Ectodermal cell (in vitro differentiated cells): ENCODE measurements around the gene SLC36A4.

ENCODE experiments used
- H3K27ac ChIP-seq: 2 replicates; pipeline ENCODE4 v1.7.0; 2013; ENCODE audit warnings: mild to moderate bottlenecking, low read depth, low read length; ENCODE audit not compliant: insufficient read depth, poor library complexity, severe bottlenecking
- H3K27me3 ChIP-seq: 2 replicates; pipeline ENCODE4 v1.7.0; 2013; ENCODE audit warnings: mild to moderate bottlenecking, low read length; ENCODE audit not compliant: insufficient read depth, control insufficient read depth, poor library complexity, severe bottlenecking
- H3K36me3 ChIP-seq: one replicate; pipeline ENCODE4 v1.7.0; 2013; ENCODE audit warnings: low read length; ENCODE audit not compliant: control insufficient read depth, insufficient read depth
- H3K4me1 ChIP-seq: one replicate; pipeline ENCODE4 v1.7.0; 2013; ENCODE audit warnings: low read length; ENCODE audit not compliant: control insufficient read depth, insufficient read depth
- H3K4me3 ChIP-seq: 2 replicates; pipeline ENCODE4 v1.7.0; 2013; ENCODE audit warnings: low read depth, low read length, control low read depth; ENCODE audit not compliant: insufficient read depth
- H3K9me3 ChIP-seq: 2 replicates; pipeline ENCODE4 v1.7.0; 2013; ENCODE audit warnings: mild to moderate bottlenecking, low read length, moderate library complexity; ENCODE audit not compliant: control insufficient read depth
- WGBS, 2 experiments: methylation state at CpG; one replicate each; pipeline ENCODE4 v1.1.7; 2013; ENCODE audit warnings: missing lambda C conversion rate in 2 of 2; 5-methylcytosine and 5-hydroxymethylcytosine counted together

Gene SLC36A4

DNA sequence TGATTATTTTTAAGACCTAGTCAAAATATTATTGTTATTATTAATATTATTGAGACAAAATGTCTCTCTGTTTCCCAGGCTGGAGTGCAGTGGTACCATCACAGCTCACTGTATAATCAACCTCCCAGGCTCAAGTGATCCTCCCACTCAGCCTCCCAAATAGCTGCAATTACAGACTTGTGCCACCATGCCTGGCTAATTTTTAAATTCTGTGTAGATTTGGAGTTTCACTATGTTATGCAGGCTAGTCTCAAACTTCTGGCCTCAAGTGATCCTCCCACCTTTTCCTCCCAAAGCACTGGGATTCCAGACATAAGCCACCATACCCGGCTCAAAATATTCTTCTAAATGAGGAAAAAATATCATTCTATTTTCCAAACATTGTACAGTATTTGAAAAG, 37.0 kb downstream of the SLC36A4 start:
- H3K4me3 ChIP-seq, result no peak overlapping the region
- H3K36me3 ChIP-seq, result peaks cover 9% of the 10 kb centered on the region
- H3K27ac ChIP-seq, result no peak overlapping the region
- 100% methylated on average over 1 of the region's 1 CpG for WGBS, 2 experiments
- no peaks in the 10 kb centered on the region for H3K27me3 ChIP-seq
- H3K9me3 ChIP-seq, result no peaks in the 10 kb centered on the region
- no peaks in the 10 kb centered on the region for H3K4me1 ChIP-seq

DNA sequence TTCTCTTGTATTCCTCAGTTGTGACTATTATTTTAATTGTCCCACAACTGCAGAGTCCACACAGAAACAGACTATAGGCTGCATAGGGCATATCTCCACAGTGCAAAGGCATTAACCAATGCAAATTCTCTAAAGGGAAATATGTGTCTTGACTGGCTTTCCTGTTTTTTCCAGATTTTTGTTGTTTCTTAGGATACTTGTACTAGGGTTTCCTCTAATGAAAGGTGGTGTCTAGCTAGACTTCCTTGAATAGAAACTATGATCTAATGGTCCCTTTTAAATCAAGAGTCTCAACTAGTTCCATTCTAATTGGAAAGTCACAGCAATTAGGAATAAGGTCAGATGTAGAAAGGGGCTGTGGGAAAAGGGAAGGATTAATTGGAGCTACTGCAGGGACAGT, 37.6 kb downstream of the SLC36A4 start:
- Histone ChIP-seq H3K4me3 (no peak overlapping the region), H3K4me1 (no peaks in the 10 kb centered on the region), H3K27me3 (no peaks in the 10 kb centered on the region), H3K27ac (no peak overlapping the region), H3K36me3 (peaks cover 9% of the 10 kb centered on the region), H3K9me3 (no peaks in the 10 kb centered on the region)

DNA sequence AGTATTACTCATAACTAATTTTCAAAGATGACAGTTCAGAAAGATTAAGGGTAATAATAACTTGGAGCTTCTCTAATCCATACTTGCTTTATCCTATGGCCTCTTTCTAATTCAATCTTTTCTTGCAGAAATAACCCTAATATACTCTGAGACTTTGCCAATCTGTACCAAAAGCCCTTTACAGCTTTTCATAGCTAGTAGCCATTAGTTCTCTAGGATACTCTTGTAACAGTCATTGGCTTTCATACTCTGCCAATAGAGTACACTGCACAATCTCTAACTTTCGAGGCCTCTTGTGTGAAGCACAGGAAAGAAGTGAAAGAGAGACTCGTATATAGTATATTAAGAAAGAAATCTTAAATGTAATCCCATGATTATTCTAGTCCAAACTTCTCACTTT, 38.1 kb downstream of the SLC36A4 start:
- no peak overlapping the region for H3K4me3 ChIP-seq
- no peaks in the 10 kb centered on the region for H3K27me3 ChIP-seq
- no peak overlapping the region for H3K27ac ChIP-seq
- H3K4me1 ChIP-seq, result no peaks in the 10 kb centered on the region
- peaks cover 6% of the 10 kb centered on the region for H3K36me3 ChIP-seq
- H3K9me3 ChIP-seq, result no peaks in the 10 kb centered on the region
- WGBS, 2 experiments, result 100% methylated on average over 1 of the region's 2 CpGs; no CpG with 5 or more reads in 1 of the 2 experiments

DNA sequence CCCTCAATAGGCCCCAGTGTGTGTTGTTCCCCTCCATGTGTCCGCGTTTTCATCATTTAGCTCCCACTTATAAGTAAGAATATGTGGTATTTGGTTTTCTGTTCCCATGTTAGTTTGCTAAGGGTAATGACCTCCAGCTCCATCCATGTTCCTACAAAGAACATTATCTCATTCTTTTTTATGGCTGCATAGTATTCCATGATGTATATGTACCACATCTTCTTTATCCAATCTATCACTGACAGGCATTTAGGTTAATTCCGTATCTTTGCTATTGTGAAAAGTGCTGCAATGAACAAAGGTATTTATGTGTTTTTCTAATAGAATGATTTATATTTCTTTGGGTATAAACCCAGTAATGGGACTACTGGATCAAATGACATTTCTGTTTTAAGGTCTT, 42.1 kb downstream of the SLC36A4 start:
- WGBS, 2 experiments, result 93 to 100% methylated on average over 1 of the region's 3 CpGs
- Histone ChIP-seq H3K4me3 (no peak overlapping the region), H3K9me3 (no peaks in the 10 kb centered on the region), H3K27ac (no peak overlapping the region), H3K27me3 (no peaks in the 10 kb centered on the region), H3K4me1 (no peaks in the 10 kb centered on the region), H3K36me3 (peaks cover 6% of the 10 kb centered on the region)

DNA sequence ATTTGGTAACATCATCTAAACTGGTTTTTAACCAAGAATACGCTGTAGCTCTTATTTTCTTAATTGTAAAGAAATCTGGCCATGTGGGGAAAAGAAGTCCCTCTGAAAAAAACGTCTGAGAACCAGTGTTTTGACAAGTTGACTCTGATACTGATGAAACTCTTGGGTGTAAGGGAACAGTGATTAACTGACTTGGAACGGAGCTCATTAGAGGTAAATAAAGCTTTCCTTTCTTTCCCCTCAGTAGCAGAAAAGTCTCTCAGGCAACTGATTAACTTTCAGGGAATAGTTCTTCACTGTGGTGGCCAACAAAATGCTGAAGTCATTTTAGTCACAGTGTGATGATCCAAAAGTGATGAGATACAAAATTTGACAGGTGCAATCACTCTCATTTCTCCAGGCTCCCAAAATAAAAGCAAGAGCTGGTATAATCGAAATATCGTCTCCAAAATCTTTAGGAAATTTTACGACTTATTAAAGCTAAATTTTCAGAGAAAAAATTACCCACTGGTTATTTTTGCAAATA, 52.3 kb downstream of the SLC36A4 start:
- Histone ChIP-seq H3K36me3 (no peaks in the 10 kb centered on the region), H3K27ac (no peak overlapping the region)
- WGBS, 2 experiments, result 86 to 87% methylated on average over 6 of the region's 6 CpGs

GRCh38 chr11:93143800-93144199, 54.0 kb downstream of the SLC36A4 start:
- Histone ChIP-seq H3K27me3 (no peaks in the 10 kb centered on the region), H3K4me3 (no peak overlapping the region), H3K4me1 (no peaks in the 10 kb centered on the region), H3K27ac (no peak overlapping the region), H3K9me3 (no peaks in the 10 kb centered on the region), H3K36me3 (no peaks in the 10 kb centered on the region)

More for the DNA sequence above, 52.3 kb downstream of the SLC36A4 start:
- Histone ChIP-seq H3K27me3 (no peaks in the 10 kb centered on the region), H3K4me1 (no peaks in the 10 kb centered on the region), H3K9me3 (no peaks in the 10 kb centered on the region), H3K4me3 (no peak overlapping the region)

GRCh38 chr11:93143186-93143585, 54.6 kb downstream of the SLC36A4 start:
- Histone ChIP-seq H3K36me3 (no peaks in the 10 kb centered on the region), H3K27me3 (no peaks in the 10 kb centered on the region), H3K4me3 (no peak overlapping the region), H3K4me1 (no peaks in the 10 kb centered on the region), H3K9me3 (no peaks in the 10 kb centered on the region), H3K27ac (no peak overlapping the region)

GRCh38 chr11:93133488-93134109, 64.2 kb downstream of the SLC36A4 start:
- H3K9me3 ChIP-seq, result no peaks in the 10 kb centered on the region
- no peaks in the 10 kb centered on the region for H3K4me1 ChIP-seq
- no peak overlapping the region for H3K4me3 ChIP-seq
- no peak overlapping the region for H3K27ac ChIP-seq
- no peaks in the 10 kb centered on the region for H3K27me3 ChIP-seq
- H3K36me3 ChIP-seq, result no peaks in the 10 kb centered on the region
- 94 to 99% methylated on average over 4 of the region's 4 CpGs for WGBS, 2 experiments

- Histone ChIP-seq H3K4me3 (no peak overlapping the region), H3K4me1 (no peaks in the 10 kb centered on the region), H3K27ac (no peak overlapping the region), H3K36me3 (no peaks in the 10 kb centered on the region), H3K9me3 (no peaks in the 10 kb centered on the region), H3K27me3 (no peaks in the 10 kb centered on the region)
- WGBS, 2 experiments, result 96 to 100% methylated on average over 1 of the region's 1 CpG
Observed at GRCh38 chr11:93132836-93133235, 65.0 kb downstream of the SLC36A4 start.

DNA sequence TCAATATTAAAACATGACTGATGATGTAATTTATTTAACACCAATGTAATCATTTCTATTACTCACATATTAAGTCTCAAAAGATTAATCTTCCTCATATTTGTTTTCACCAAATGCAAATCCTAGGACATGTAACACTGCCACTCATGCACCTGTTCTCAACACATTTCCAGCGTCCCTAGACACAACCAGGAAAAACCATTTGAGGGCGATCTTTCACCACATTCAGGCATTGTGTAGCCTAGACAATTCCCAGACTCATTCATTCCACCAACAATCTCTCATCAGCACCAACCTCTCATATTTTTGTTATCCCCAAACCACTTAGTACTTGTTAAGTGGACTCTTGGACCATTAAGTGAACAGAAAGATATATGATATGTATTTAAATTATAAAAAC, 66.1 kb downstream of the SLC36A4 start:
- no peaks in the 10 kb centered on the region for H3K36me3 ChIP-seq
- 55 to 63% methylated on average over 2 of the region's 2 CpGs for WGBS, 2 experiments
- no peaks in the 10 kb centered on the region for H3K27me3 ChIP-seq
- H3K27ac ChIP-seq, result no peak overlapping the region
- no peak overlapping the region for H3K4me3 ChIP-seq
- H3K4me1 ChIP-seq, result no peaks in the 10 kb centered on the region
- no peaks in the 10 kb centered on the region for H3K9me3 ChIP-seq

- Histone ChIP-seq H3K27me3 (no peaks in the 10 kb centered on the region), H3K27ac (no peak overlapping the region), H3K4me3 (no peak overlapping the region), H3K36me3 (no peaks in the 10 kb centered on the region), H3K9me3 (no peaks in the 10 kb centered on the region), H3K4me1 (no peaks in the 10 kb centered on the region)
- WGBS, 2 experiments, result 84 to 91% methylated on average over 3 of the region's 3 CpGs
Observed at GRCh38 chr11:93128574-93128973, 69.2 kb downstream of the SLC36A4 start.
